Measurements from ENCODE around the gene CHAF1B.

CHAF1B gene

DNA sequence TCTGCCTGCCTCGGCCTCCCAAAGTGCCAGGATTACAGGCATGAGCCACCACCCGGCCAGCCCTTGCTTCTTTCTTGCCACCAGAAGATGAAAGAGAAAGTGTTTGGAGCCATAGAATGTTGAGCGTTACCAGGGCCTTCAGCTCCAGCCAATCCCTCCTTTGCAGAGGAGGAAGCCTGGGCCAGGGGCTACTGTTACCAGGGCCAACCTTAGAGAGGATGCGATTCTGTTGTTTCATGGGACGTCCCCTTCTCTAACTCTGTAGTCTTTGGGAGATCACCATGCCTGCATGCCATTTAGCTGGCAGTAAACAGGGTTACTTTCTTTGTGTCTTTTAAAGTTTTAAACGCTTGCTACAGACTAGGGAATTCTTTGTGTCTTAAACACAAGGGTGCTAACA is 49.0 kb downstream of the CHAF1B start:
- Histone ChIP-seq H3K27ac (ENCODE audit: low read length) (no peak overlapping the region), H3K9me3 (ENCODE audit: insufficient read depth, low read length, severe bottlenecking) (no peaks in the 10 kb centered on the region), H3K9ac (ENCODE audit: low read depth, low read length) (no peak overlapping the region), H3K79me2 (ENCODE audit: insufficient read depth, low read length) (no peaks in the 10 kb centered on the region), H3K4me2 (ENCODE audit: insufficient read depth, low read length) (no peak overlapping the region), H3K36me3 (ENCODE audit: insufficient read depth, low read length) (no peaks in the 10 kb centered on the region), H2AFZ (ENCODE audit: low read depth, low read length) (no peak overlapping the region), H3K4me1 (ENCODE audit: insufficient read depth, low read length) (no peaks in the 10 kb centered on the region), H4K20me1 (ENCODE audit: insufficient read depth, low read length) (no peaks in the 10 kb centered on the region), H3K4me3 (ENCODE audit: low read depth in 1 of 2, low read length in 2 of 2) (no peak overlapping the region), H3K27me3 (ENCODE audit: insufficient read depth, low read length, poor library complexity) (no peaks in the 10 kb centered on the region)
- DNase-seq, result no peak
- TF ChIP-seq, protein P1, sequence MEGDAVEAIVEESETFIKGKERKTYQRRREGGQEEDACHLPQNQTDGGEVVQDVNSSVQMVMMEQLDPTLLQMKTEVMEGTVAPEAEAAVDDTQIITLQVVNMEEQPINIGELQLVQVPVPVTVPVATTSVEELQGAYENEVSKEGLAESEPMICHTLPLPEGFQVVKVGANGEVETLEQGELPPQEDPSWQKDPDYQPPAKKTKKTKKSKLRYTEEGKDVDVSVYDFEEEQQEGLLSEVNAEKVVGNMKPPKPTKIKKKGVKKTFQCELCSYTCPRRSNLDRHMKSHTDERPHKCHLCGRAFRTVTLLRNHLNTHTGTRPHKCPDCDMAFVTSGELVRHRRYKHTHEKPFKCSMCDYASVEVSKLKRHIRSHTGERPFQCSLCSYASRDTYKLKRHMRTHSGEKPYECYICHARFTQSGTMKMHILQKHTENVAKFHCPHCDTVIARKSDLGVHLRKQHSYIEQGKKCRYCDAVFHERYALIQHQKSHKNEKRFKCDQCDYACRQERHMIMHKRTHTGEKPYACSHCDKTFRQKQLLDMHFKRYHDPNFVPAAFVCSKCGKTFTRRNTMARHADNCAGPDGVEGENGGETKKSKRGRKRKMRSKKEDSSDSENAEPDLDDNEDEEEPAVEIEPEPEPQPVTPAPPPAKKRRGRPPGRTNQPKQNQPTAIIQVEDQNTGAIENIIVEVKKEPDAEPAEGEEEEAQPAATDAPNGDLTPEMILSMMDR (IDR thresholded peaks at IDR 0.05; ENCODE audit: borderline replicate concordance, extremely low read depth, low read length, poor library complexity, severe bottlenecking), result no peak
- TF ChIP-seq EZH2 (IDR thresholded peaks at IDR 0.05; ENCODE audit: borderline replicate concordance, low read depth, low read length, severe bottlenecking), result no peak
- no peak for ATAC-seq (ENCODE audit: insufficient read depth, low read depth)

DNA sequence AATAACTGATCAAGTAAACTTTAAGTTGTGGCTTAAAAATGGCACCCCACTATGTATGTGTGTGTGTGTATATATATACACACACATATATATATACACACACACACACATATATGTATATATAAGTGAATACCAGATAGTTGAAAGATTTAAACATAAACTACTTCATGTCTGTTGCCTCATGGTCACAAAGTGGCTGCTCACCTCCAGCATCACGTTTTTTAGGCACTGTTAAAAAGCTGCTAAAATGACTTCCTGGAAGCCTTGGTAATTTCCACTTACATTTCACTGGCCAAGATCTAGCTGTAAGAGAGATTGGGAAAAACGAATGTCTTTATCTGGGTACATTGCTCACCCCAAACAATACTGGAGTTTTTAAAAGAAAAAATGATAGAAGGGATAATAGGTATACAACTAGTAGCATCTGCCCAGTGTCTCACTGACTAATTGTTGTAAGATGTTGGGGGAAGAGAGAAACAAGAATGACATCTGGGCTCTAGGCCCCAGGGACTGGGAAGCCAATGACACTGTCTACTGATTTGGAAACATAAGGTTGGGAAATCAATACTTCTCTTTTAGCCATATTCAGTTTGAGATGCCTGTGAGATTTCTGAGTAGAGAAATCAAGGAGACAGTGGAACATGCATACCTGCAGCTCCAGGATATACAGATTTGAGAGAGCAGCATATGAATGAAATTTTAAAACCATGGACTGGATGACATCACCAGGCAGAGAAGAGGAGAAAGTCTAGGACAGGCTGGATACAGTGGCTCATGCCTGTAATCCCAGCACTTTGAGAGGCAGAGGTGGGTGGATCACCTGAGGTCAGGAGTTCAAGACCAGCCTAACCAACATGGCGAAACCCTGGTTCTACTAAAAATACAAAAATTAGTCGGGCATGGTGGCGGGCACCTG is 51.9 kb downstream of the CHAF1B start:
- no peaks in the 10 kb centered on the region for H4K20me1 ChIP-seq (ENCODE audit: insufficient read depth, low read length)
- no peak overlapping the region for H3K27ac ChIP-seq (ENCODE audit: low read length)
- DNase-seq (no peak), ATAC-seq (ENCODE audit: insufficient read depth, low read depth) (no peak)
- H3K27me3 ChIP-seq (ENCODE audit: insufficient read depth, low read length, poor library complexity), result no peaks in the 10 kb centered on the region
- H3K36me3 ChIP-seq (ENCODE audit: insufficient read depth, low read length), result no peaks in the 10 kb centered on the region
- H3K4me3 ChIP-seq (ENCODE audit: low read depth in 1 of 2, low read length in 2 of 2), result no peak overlapping the region
- H2AFZ ChIP-seq (ENCODE audit: low read depth, low read length), result no peak overlapping the region
- H3K4me2 ChIP-seq (ENCODE audit: insufficient read depth, low read length), result no peak overlapping the region
- H3K9ac ChIP-seq (ENCODE audit: low read depth, low read length), result no peak overlapping the region
- no peaks in the 10 kb centered on the region for H3K4me1 ChIP-seq (ENCODE audit: insufficient read depth, low read length)
- no peak for TF ChIP-seq EZH2 (IDR thresholded peaks at IDR 0.05; ENCODE audit: borderline replicate concordance, low read depth, low read length, severe bottlenecking)
- TF ChIP-seq, protein P1 (IDR thresholded peaks at IDR 0.05; ENCODE audit: borderline replicate concordance, extremely low read depth, low read length, poor library complexity, severe bottlenecking), result no peak
- no peaks in the 10 kb centered on the region for H3K9me3 ChIP-seq (ENCODE audit: insufficient read depth, low read length, severe bottlenecking)
- H3K79me2 ChIP-seq (ENCODE audit: insufficient read depth, low read length), result no peaks in the 10 kb centered on the region

DNA sequence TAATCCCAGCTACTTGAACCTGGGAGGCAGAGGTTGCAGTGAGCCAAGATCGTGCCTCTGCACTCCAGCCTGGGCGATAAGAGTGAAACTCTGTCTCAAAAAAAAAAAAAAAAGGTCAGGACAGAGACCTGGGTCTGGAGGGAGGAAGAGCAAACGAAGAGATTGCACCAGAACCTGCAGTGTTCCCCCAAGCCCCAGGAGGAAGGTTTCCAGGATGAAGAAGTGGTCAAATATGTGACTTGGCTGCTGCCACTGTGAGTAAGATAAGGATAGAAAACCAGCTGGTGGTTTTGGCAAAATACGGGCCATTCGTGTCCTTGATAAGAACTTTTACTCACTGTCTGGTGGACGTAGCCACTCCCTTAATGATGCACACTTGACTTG is 52.5 kb downstream of the CHAF1B start:
- Histone ChIP-seq H3K4me2 (ENCODE audit: insufficient read depth, low read length) (no peak overlapping the region), H3K36me3 (ENCODE audit: insufficient read depth, low read length) (no peaks in the 10 kb centered on the region), H3K9ac (ENCODE audit: low read depth, low read length) (no peak overlapping the region), H3K27ac (ENCODE audit: low read length) (no peak overlapping the region), H3K4me3 (ENCODE audit: low read depth in 1 of 2, low read length in 2 of 2) (no peak overlapping the region), H4K20me1 (ENCODE audit: insufficient read depth, low read length) (no peaks in the 10 kb centered on the region), H3K79me2 (ENCODE audit: insufficient read depth, low read length) (no peaks in the 10 kb centered on the region), H3K9me3 (ENCODE audit: insufficient read depth, low read length, severe bottlenecking) (no peaks in the 10 kb centered on the region), H3K4me1 (ENCODE audit: insufficient read depth, low read length) (no peaks in the 10 kb centered on the region), H3K27me3 (ENCODE audit: insufficient read depth, low read length, poor library complexity) (no peaks in the 10 kb centered on the region), H2AFZ (ENCODE audit: low read depth, low read length) (no peak overlapping the region)
- DNase-seq (no peak), ATAC-seq (ENCODE audit: insufficient read depth, low read depth) (no peak)
- TF ChIP-seq, protein P1 (IDR thresholded peaks at IDR 0.05; ENCODE audit: borderline replicate concordance, extremely low read depth, low read length, poor library complexity, severe bottlenecking), result no peak
- no peak for TF ChIP-seq EZH2 (IDR thresholded peaks at IDR 0.05; ENCODE audit: borderline replicate concordance, low read depth, low read length, severe bottlenecking)
